IMR-90 (cell line): ENCODE measurements around the gene JADE3.

Experiments
- BHLHE40 ChIP-seq: fragments of 150-350 bp; IDR thresholded peaks from 2 replicates; pipeline ENCODE4 v1.6.1; 2016; ENCODE audit warnings: mild to moderate bottlenecking, low read depth, low read length
- CHD1 ChIP-seq: IDR thresholded peaks from 2 replicates; pipeline ENCODE4 v1.6.1; 2012; ENCODE audit warnings: low read depth, low read length, improper control_type of control experiment

DNA sequence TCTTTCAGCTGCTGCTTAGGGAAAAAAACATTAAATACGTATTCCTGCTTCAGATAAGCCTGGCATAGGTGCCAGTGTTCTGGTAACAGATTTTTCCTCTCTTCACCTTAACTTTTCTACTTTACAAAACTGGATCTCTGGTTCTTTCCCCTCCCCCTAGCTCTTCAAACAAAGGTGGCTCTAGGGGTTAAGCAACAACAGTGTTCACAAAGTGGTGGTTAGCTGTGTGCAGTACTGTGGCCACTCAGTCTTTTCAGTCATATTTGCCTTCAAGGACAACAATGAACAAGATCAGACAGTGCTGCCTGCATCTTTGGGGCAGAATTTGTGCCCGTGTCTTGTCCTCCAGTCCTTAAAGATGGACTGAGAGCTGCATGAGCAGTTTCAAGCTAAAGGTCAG, 151.0 kb downstream of the JADE3 start:
- TF ChIP-seq BHLHE40 (no peak), CHD1 (no peak)
